HG03280 (cell line): Measurements from ENCODE around the gene HMG20A.

Source experiments
- ATAC-seq: cut with Tn5 transposase; IDR thresholded peaks from one replicate; pipeline ENCODE4 v1.9.1; 2021; ENCODE audit warnings: mild to moderate bottlenecking, moderate library complexity; ENCODE audit not compliant: unreplicated experiment

The HMG20A gene

DNA sequence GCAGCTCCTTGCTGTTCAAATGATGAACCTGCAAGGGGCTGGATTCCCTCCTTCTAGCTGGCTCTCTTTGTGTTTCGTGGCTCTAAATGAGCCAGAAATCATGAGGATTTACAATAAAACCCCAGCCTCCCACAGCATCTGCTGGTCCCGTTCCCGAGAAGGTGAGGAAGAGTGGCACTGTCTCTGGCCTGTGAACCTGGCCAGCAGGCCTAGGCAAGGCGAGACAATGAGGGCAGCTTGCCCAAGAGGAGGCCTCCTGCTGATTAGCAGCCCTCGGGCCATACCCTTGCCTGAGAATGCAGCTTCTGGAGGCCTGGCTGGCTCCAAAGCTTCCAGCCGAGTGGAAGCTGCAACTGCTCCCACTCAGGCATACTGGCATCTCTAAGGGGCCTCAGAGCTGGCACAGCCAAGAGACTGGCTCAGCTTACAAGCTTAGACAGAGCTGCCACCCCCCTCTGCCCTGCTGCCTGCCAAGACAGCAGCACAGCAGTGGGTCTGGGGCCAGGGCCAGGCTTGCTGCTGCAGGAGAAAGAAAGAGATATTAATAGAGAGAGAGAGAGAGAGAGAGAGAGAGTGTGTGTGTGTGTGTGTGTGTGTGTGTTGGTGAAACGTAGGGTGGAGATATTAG, 76.5 kb downstream of the HMG20A start:
- ATAC-seq = no peak

DNA sequence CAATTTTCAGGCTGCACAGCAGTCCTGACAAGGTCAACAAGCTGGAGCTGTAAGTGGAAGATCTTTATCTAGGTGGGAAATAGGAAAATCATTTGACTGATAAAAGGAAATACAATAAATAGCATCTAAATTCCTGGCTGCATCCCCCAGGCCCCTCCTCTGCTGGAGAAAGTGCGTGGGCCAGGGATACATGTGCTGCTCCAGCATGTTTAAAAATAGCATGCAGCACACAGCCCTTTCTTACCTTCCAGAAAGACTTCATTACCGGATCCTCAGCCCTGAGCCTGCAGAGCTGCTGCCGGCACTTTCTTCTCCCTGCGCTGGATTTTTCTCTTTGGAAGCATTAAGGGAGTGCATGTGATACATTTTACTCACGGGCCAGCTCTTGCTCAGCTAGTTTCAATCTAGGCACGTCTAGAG, 77.3 kb downstream of the HMG20A start:
- no peak for ATAC-seq

DNA sequence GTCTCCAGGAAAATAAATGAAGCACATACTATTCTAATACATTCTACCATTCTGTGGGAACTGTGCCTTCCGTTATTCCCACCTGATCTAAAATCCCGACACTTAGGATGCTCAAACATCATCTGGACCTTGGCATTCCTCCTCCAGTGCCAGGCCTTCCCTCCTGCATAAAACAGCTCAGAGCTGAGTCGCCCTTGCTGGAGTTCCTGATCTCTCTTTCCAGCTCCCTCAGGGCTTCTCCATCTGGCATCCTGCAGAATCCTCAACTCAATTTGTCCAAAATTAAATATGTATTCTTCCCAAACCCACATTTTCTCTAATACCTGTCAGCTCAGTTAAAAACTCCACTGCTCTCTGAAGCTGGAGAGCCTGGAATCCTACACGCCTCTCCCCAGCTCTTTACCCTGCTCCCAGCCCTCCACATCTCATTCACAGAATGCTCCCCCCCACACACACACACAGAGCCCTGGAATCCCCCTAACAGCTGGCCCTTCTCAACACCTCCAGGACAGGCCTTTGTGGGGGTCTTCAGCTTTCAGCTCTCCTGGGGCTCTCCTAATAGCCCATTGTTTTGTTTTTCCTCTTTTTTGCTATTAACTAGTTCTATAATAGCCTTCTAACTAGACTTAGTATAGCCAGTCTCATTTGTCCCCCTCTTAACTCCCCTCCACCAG, 78.5 kb downstream of the HMG20A start:
- ATAC-seq = no peak

DNA sequence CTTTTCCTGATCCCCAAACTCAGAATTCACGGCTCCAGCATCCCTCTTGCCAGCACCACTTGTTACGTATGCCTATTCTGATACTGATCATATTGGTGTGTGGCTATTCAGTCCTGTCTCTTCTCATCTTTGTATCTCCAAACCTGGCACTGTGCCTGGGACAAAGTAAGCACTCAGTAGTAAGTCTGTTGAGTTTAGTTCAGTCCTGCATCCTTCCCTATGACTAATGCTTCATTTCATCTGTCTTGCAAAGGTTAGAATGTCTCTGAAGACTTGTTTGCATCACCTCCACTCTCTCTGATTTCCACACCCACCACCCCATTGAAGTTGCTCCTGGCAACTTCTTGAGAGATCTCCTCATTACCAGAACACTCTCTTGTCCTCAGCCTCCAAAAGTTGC, 80.3 kb downstream of the HMG20A start:
- no peak for ATAC-seq

DNA sequence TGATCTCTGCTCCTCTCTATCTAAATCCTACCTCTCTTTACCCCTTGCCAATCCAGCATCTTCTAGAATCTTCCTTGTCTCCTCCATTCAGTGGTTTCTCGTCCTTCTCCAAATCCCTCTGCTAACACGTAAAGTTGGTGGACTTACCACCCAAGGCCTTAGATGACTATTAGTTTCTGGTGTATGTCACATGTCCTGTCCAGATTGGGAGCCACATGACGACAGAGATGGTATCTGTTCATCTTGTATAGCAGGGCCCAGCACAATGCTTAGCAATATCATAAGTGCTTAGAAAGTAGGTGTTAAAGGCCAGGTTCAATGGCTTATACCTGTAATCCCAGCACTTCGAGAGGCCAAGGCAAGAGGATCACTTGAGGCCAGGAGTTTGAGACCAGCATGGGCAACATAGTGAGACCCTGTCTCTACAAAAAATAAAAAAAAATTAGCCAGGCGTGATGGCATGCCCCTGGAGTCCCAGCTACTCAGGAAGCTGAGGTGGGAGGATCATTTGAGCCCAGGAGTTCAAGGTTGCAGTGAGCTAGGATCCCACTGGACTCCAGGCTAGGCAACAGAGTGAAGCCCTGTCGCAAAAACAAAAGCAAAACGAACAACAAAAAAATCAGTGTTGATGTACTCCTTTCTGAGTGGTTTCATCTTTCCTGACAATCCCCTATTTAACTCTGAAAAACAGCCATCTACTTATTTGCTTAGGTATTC, 81.8 kb downstream of the HMG20A start:
- ATAC-seq = no peak

DNA sequence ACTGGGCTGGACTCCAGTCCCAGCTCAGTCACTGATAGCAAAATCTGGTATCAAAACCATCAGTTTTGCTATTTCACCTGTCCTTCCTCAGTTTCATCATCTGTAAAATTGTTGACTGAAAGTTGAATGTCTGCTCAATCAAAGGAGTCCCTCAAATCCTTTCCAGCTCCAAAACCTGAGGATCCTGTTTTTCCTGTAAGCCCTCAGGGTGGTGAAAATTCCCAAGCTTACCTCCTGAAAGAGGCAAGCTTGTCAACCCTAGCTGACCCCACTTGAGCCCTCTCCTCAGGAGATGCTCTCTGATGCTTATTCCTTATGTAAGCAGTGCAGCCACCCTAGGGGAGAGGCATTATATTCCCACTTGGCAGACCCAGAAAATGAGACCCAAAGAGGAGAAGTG, 82.6 kb downstream of the HMG20A start:
- no peak for ATAC-seq

DNA sequence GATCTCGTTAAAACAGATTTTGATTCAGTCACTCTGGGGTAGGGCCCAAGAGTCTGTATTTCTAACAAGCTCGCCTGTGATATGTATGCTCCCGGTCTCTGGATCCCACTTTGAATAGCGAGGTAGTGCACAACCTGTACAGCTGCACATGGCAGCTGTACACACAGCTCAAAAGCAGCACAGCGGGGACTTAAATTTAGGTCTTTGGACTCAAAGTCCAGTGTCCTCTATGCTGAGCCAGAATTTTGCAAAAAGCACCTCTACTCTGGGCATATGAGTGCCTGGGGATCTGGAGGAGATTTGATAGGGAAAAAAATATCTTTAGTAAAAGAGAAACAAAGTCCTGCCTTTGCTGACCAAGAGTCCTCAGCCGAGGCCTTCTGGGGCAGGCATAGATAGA, 83.1 kb downstream of the HMG20A start:
- ATAC-seq = no peak

DNA sequence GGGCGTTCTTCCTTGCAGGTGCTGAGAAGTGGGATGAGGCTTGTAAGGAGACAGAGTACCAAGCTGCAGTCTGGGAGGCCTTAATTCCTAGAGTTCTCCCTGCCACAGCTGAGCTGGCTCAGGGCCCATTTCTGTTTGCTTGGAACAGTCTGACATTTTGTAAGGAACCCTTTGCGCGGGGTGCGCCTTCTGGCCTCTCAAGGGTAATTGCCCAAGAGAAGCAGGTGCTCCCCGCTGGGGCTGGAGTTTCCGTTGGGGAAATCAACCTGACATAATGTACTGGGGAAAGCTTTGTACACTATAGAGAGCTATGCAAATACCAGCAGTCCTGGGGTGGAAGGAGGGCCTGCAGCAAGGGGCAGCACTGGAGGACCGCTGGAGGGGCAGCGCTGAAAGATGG, 83.6 kb downstream of the HMG20A start:
- ATAC-seq = no peak

DNA sequence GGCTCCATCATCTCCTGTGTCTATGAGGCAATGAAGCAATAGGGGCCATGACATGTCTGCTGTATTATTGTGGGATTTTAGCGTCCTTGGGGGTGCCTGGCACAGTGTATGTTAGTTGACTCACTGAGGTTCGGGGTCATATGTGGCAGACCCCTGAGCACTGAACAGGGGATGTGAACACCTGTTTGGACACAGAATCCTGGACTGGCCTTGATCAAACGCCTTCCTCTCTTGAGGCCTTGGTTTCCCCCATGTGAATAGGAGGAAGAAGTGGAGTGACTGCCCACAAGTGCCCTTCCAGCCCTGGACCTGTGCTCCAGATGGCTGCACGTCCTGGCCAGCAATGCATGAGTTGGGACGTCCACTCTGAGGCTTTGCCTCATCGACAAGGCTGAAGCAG, 84.2 kb downstream of the HMG20A start:
- ATAC-seq = no peak

DNA sequence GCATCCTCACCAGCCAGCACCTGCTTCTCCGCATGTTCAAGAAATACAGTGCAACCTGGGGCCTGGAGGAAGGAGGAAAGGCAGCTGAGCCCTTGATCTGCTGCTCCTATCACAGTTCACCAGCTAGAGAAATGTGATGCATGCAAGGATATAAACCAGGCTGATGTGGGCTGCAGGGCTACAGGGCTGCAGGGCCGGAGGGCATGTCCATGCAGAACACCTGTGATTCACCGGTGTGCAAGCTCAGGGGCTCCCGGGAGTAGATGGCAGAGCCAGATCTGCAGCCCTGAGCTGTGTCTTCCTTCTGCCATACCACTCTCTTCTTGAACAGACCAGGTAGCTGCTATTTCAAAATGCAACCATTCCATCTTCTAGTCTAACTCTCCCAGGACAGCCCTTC, 84.9 kb downstream of the HMG20A start:
- no peak for ATAC-seq

DNA sequence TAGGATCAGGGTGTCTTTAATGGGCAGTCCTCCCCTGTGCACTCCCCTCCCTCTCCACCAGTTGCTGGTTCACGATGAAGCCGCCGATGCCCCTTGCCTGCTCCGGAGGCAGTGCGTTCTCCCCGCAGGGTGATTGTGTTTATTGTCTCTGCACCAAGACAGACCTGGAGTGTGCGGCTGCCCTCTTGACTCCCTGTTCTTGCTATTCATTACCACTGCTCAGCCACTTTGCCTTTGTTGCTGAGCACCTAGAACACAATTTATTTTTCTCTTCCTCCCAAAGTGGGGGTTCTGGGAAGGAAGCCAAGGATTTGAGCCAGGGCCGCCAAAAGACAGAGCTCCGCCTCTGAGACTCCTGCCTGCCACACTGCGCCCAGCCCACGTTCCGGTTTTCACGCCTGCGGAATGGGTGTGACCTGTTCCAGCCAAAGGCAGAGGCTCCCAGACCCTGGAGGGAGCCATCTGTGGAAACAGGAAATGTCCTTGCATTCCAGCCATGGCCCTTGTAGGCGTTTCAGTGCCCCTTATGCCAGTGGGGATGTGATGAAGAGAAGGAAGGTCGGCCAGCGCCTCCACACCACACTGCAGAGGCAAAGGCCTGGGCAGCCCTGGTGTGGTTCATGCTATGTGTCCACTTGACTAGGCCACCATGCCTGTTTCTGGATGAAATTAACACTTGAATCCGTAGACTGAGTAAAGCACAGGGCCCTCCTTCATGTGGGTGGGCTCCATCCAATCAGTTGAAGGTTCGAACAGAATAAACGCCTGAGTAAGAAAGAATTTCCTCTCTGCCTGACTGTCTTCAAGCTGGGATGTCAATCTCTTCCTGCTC, 85.8 kb downstream of the HMG20A start:
- no peak for ATAC-seq

DNA sequence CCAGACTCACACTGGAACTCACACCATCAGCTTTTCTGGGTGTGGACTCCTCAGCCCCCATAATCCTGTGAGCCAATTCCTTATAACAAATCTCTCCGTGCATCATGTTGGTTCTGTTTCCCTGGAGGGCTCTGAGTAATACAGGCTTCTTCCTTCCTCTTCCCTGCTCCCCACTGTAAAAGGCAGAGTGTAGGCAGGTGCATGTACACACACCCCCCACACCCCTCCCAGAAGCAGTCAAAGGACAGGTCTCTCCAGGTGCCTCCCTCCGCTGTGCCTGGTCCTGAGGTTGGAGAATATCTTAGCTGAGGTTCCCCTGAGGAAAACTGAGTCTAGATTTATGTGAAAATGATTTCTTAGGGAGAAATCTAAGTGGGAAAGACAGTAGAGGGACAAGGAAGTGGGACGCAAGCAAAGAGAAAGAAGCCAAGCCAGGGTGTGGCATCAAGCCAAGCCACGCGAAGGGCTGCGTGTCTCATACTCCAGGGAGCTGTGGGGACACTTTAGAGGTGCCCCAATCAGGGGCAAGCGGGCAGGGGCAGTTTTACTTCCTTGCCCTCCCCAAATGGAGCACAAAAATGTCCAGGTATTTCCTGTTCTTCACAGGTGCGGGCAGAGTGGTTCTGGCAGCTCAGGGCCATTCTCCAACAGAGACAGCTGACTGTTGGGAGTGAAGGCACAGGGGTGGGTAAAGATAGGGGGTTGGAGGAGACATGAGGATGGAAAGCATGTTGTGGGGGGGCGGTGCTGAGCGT, 86.6 kb downstream of the HMG20A start:
- no peak for ATAC-seq

DNA sequence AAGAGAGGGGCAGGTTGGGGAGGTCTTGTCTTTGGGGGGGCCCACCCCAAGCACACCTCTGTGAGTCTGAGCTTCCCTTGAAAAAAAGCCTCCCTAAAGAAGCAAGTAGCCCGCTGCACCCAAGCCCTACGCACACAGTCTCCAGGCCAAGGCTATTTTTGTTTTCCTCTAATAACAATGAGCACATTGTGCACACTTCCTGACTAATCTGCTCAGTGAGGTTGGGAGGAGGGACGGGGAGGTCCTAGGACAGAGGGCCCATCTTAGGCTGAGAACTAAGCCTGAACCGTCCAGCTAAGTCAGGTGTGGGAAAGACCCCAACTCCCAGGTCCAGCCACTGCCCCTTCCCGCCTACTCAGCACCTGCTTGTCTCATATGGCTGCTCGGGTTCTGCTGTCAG, 87.2 kb downstream of the HMG20A start:
- no peak for ATAC-seq

DNA sequence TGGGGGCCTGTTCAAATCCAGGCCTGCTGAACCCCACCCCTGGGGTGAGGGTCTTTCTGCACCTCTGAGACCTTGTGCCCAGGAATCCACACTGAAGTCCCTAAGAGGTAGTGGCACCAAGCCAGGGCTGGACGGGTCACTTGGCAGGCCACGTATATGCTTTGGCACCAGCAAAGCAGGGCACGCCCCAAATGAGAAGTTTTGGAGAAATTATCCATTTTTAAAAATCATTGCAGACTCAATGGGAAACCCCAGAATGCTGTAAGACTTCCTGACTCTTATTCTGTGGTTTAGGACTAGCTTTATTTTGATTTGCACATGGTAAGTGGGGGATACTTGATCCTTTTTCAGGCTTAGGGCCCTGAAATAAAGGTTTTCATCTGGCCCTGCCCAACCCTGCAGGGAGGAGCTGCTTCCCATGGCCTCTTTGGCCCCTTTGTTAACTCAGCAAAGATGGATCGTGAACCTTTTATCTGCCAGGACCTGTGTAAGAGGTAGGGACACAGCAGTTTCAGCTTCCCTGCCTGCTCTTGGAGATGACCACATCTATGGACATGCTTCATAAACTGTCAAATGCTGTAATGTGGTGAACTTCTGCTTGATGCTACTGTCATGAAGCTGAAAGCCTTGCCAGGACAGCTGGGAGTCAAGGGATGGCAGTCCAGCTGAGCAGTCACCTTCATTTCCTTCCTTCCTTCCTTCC, 88.0 kb downstream of the HMG20A start:
- no peak for ATAC-seq

DNA sequence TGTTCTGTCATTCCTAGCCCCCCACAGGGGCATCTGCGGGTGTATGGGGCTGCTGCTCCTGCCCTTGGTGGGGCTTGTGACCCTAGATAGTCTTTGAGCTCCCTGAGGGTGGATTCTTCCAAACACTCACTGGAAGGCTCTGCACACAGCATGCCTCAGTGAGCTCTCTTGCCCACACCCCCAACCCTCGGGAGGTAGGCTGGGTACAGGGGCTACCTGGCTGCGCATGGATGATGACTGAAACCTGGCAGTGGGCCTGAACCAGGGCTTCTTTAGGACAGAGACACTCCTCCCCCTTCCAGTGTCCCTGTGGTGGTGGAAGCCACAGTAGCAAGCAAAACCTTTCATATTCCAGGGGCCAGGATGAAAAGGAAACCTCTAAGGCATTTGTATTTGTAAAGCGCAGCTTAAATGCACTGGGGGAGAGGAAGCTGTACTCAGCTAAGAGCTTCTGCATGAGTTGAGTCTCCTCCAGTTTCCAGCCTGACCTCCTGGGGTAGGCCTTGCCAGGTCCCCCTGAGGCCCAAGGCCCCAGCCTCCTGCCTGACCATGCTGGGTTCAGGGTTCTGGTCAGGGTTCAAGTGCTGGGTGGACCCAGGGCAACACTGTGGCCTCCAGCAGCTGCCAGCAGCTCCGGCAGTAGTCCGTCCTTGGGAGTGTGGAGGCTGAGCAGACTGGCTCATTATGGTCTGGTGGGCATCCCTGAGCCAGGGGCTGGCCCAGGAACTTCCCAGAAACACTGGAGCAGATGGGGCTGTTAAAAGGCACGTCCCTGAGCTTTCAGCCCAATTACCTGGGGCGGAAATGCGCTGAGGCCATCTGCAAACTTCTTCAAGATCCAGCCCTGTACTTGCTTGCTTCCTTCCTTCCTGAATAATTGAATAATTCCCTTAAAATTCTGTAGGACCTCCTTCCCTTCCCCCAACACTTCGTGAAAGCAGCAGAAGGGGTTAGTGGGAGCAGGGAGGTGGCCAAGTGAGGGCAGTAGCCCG, 89.7 kb downstream of the HMG20A start:
- no peak for ATAC-seq

DNA sequence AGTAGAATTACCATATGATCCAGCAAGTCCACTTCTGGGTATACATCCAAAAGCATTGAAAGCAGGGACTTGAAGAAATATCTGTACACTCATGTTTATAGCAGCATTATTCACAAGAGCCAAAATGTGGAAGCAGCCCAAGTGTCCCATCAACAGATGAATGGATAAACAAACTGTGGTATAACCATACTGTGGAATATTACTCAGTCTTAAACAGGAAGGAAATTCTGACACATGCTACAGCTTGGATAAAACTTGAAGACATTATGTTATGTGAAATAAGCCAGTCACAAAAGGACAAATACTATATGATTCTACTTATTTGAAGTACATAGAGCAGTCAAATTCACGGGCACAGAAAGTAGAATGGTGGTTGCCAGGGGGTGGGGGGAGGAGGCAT, 91.2 kb downstream of the HMG20A start:
- no peak for ATAC-seq

DNA sequence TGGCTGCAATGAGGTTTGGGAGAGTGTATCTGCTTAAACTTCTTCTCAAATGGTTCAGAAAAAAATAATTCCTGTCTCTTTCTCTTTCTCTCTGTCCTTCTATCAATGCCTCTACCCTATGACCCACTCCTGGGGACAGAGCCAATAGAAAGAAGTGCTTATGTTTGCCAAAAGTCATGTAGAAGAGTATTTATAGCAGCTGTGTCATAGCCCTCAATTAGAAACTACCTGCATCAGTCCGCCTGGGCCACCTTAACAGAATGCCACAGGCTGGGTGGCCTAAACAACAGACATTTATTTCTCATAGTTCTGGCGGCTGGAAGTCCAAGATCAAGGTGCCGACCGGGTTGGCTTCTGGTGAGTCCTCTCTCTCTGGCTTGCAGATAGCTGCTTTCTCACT, 92.5 kb downstream of the HMG20A start:
- ATAC-seq = no peak

DNA sequence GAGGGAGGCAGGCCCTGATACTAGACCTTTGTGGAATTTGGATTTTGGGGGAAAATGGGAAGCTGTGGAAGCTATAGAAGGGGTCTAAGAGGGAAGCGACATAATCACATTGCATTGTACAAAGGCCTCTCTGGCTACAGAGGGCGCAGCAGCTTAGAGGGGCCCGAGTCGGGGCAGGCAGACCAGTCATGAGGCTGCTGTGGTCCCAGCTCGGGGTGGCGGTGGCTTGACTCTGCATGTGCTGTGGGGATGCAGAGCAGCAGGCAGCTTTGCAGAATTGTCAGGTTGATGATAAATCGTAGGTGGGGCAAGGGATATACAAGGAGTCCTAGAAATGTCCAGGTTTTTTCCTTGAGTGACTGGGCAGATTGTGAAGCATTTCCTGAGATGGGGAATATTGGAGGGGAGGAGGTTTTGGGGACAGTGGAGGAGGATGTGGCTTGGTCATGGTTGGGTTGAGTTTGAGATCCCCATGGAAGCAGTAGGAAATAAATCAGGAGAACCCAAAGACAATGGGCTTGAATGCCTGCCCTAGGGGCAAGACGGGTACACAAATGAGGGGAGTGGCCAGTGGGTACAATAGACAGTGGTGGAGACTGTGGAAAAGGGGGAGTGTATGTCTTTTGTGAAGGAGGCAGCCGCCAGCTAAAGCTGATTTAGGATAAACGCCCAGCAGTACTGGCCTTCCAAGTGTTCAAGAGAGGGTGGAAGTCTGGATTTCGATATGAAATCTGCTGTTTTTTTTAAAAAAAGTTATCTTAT, 94.1 kb downstream of the HMG20A start:
- no peak for ATAC-seq
